Activated naive CD4-positive, alpha-beta T cell treated with anti-CD3 and anti-CD28 coated beads for 36 hours (primary cell): ENCODE results near the gene TRDMT1. TPM values are rescaled to one million over a fixed set of nuclear protein-coding genes. Genes with fewer than 3 reads are reported as not detected.

Experiments used
- CTCF ChIA-PET: fragments of 350-600 bp; sonication (Branson Sonifier 250); formaldehyde crosslinking; loops from one replicate; lab custom pipeline; 2021; ENCODE audit warnings: antibody characterized with exemption; lab: Charles Lee
- DNase-seq: peaks from one replicate; pipeline ENCODE4 v3.0.0-alpha.2; 2020
- H3K27ac Mint-ChIP-seq: one replicate; pipeline ENCODE4 v1.8.0; 2021; ENCODE audit warnings: mild to moderate bottlenecking, mixed read lengths
- H3K27me3 Mint-ChIP-seq: one replicate; pipeline ENCODE4 v1.8.0; 2021; ENCODE audit warnings: low read depth, mixed read lengths
- H3K36me3 Mint-ChIP-seq: one replicate; pipeline ENCODE4 v1.8.0; 2021; ENCODE audit warnings: low read depth, mixed read lengths
- H3K4me1 Mint-ChIP-seq: one replicate; pipeline ENCODE4 v1.8.0; 2021; ENCODE audit warnings: low read depth, mixed read lengths
- H3K4me3 Mint-ChIP-seq: one replicate; pipeline ENCODE4 v1.8.0; 2021; ENCODE audit warnings: mild to moderate bottlenecking, moderate library complexity, mixed read lengths
- H3K9me3 Mint-ChIP-seq: one replicate; pipeline ENCODE4 v1.8.0; 2021; ENCODE audit warnings: mixed read lengths
- intact Hi-C: fragments of 100-400 bp; cut with micrococcal nuclease; formaldehyde crosslinking; loops from one replicate; pipeline ENCODE4 v1.15.1; 2023
- total RNA-seq, 2 experiments: library from RNA; stranded (reverse); gene quantifications; one replicate each; pipeline ENCODE4 v1.2.3, GENCODE V29; 2021

TRDMT1 gene
- total RNA-seq, 2 experiments from 2014 or later, result 6.5 to 7.2 TPM

GRCh38 chr10:17238445-17239291, 37.2 kb upstream of the TRDMT1 start:
- CTCF ChIA-PET, result interaction anchor here (0.7 kb wide), 1 partner anchor 138 kb away, joined by 3 read pairs; no protein-coding TSS in a partner anchor
- Mint-ChIP-seq H3K27ac (no peak overlapping the region), H3K9me3 (no peaks in the 10 kb centered on the region), H3K4me3 (no peak overlapping the region), H3K36me3 (peaks cover 26% of the 10 kb centered on the region), H3K27me3 (no peaks in the 10 kb centered on the region), H3K4me1 (peaks cover 21% of the 10 kb centered on the region)
- DNase-seq, result no peak
- intact Hi-C loops, result no loop called here

- DNase-seq, result no peak
- Mint-ChIP-seq H3K4me3 (no peak overlapping the region), H3K4me1 (peaks cover 24% of the 10 kb centered on the region), H3K9me3 (no peaks in the 10 kb centered on the region), H3K36me3 (peaks cover 26% of the 10 kb centered on the region), H3K27ac (no peak overlapping the region), H3K27me3 (no peaks in the 10 kb centered on the region)
- intact Hi-C loops, result no loop called here
- CTCF ChIA-PET, result interaction anchor here (0.7 kb wide), 1 partner anchor 139 kb away, joined by 3 read pairs; no protein-coding TSS in a partner anchor
Measured at GRCh38 chr10:17237915-17238444, 36.5 kb upstream of the TRDMT1 start.

GRCh38 chr10:17237149-17237527, 35.7 kb upstream of the TRDMT1 start:
- DNase-seq, result no peak
- no peaks in the 10 kb centered on the region for H3K9me3 Mint-ChIP-seq
- H3K4me1 Mint-ChIP-seq, result peaks cover 29% of the 10 kb centered on the region
- no peaks in the 10 kb centered on the region for H3K27me3 Mint-ChIP-seq
- intact Hi-C loops, result no loop called here
- no peak overlapping the region for H3K4me3 Mint-ChIP-seq
- peaks cover 26% of the 10 kb centered on the region for H3K36me3 Mint-ChIP-seq
- H3K27ac Mint-ChIP-seq, result no peak overlapping the region
- CTCF ChIA-PET, result interaction anchor here (0.6 kb wide), 1 partner anchor 32 kb away, joined by 3 read pairs; no protein-coding TSS in a partner anchor

- H3K9me3 Mint-ChIP-seq, result no peaks in the 10 kb centered on the region
- H3K27me3 Mint-ChIP-seq, result no peaks in the 10 kb centered on the region
- H3K4me3 Mint-ChIP-seq, result no peak overlapping the region
- DNase-seq, result no peak
- intact Hi-C loops, result no loop called here
- CTCF ChIA-PET, result interaction anchor here (0.6 kb wide), 1 partner anchor 32 kb away, joined by 3 read pairs; no protein-coding TSS in a partner anchor
- peaks cover 26% of the 10 kb centered on the region for H3K36me3 Mint-ChIP-seq
- peaks cover 30% of the 10 kb centered on the region for H3K4me1 Mint-ChIP-seq
- no peak overlapping the region for H3K27ac Mint-ChIP-seq
Measured at GRCh38 chr10:17236468-17237148, 35.1 kb upstream of the TRDMT1 start.

DNA sequence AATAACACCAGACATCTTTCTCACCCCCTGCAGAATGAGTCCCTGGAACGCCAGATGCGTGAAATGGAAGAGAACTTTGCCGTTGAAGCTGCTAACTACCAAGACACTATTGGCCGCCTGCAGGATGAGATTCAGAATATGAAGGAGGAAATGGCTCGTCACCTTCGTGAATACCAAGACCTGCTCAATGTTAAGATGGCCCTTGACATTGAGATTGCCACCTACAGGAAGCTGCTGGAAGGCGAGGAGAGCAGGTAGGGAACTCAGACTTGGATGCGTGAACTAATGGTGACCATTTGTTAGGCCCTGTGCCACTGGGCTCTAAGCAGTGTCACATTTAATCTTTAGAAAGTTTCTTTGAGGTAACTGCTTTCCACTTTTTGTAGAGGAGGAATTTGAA, 33.7 kb upstream of the TRDMT1 start:
- intact Hi-C loops, result no loop called here
- Mint-ChIP-seq H3K27me3 (no peaks in the 10 kb centered on the region), H3K36me3 (peaks cover 26% of the 10 kb centered on the region), H3K4me1 (peaks cover 40% of the 10 kb centered on the region), H3K27ac (no peak overlapping the region), H3K9me3 (no peaks in the 10 kb centered on the region), H3K4me3 (no peak overlapping the region)
- CTCF ChIA-PET, result interaction anchor here (1.6 kb wide), 1 partner anchor 22 kb away, joined by 3 read pairs; no protein-coding TSS in a partner anchor
- DNase-seq, result no peak

GRCh38 chr10:17234431-17234945, 33.0 kb upstream of the TRDMT1 start:
- intact Hi-C loops, result loop anchor here (5.0 kb wide), 1 partner anchor 797 kb away; the partner anchor contains the start of gene PTER
- Mint-ChIP-seq H3K9me3 (no peaks in the 10 kb centered on the region), H3K36me3 (peaks cover 26% of the 10 kb centered on the region), H3K27ac (no peak overlapping the region), H3K4me1 (peaks cover 40% of the 10 kb centered on the region), H3K4me3 (no peak overlapping the region), H3K27me3 (no peaks in the 10 kb centered on the region)
- no peak for DNase-seq
- CTCF ChIA-PET, result interaction anchor here (1.6 kb wide), 1 partner anchor 22 kb away, joined by 3 read pairs; no protein-coding TSS in a partner anchor

- no peaks in the 10 kb centered on the region for H3K27me3 Mint-ChIP-seq
- peaks cover 26% of the 10 kb centered on the region for H3K36me3 Mint-ChIP-seq
- peaks cover 40% of the 10 kb centered on the region for H3K4me1 Mint-ChIP-seq
- intact Hi-C loops, result loop anchor here (5.0 kb wide), 1 partner anchor 796 kb away; the partner anchor contains the start of gene PTER
- H3K4me3 Mint-ChIP-seq, result no peak overlapping the region
- H3K27ac Mint-ChIP-seq, result no peak overlapping the region
- DNase-seq, result no peak
- H3K9me3 Mint-ChIP-seq, result no peaks in the 10 kb centered on the region
- CTCF ChIA-PET, result interaction anchor here (0.7 kb wide), 1 partner anchor 361 kb away, joined by 3 read pairs; no protein-coding TSS in a partner anchor
Measured at GRCh38 chr10:17233286-17233991, 32.0 kb upstream of the TRDMT1 start.

GRCh38 chr10:17232276-17232960, 30.9 kb upstream of the TRDMT1 start:
- intact Hi-C loops, result loop anchor here (1.0 to 5.0 kb wide), 2 partner anchors 212 to 795 kb away; partner anchors contain the start of gene PTER
- CTCF ChIA-PET, result interaction anchor here (0.7 kb wide), 2 partner anchors 18 to 360 kb away, joined by 3 read pairs; no protein-coding TSS in a partner anchor

DNA sequence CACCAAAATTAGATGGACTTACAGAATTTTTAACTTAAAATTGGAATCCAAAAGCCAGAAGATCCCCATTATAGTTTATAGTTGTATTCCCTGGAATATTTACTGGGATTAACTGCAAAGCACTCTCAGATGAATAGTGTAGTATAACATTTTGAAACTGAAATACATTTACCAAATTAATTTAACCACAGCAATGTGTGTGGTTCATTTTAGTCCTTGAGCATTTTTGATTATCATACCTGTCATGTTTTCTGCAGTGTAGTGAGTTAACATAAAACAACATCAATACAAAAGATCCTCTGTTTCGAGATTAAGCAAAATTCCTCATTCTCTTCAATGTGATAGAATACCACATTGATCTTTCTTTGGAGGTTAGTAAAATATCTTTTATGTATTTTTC, 30.3 kb upstream of the TRDMT1 start:
- no peak for DNase-seq
- Mint-ChIP-seq H3K36me3 (peaks cover 26% of the 10 kb centered on the region), H3K4me1 (peaks cover 55% of the 10 kb centered on the region), H3K27me3 (no peaks in the 10 kb centered on the region), H3K4me3 (no peak overlapping the region), H3K9me3 (no peaks in the 10 kb centered on the region), H3K27ac (no peak overlapping the region)
- CTCF ChIA-PET, result no interaction called here
- intact Hi-C loops, result loop anchor here (1.0 to 5.0 kb wide), 4 partner anchors 199 to 794 kb away; partner anchors contain the start of gene PTER

More at GRCh38 chr10:17232276-17232960, 30.9 kb upstream of the TRDMT1 start:
- H3K36me3 Mint-ChIP-seq, result peaks cover 26% of the 10 kb centered on the region
- no peak overlapping the region for H3K4me3 Mint-ChIP-seq
- no peaks in the 10 kb centered on the region for H3K9me3 Mint-ChIP-seq
- DNase-seq, result no peak
- no peak overlapping the region for H3K27ac Mint-ChIP-seq
- H3K4me1 Mint-ChIP-seq, result peaks cover 49% of the 10 kb centered on the region
- H3K27me3 Mint-ChIP-seq, result no peaks in the 10 kb centered on the region

- Mint-ChIP-seq H3K4me1 (peaks cover 57% of the 10 kb centered on the region), H3K9me3 (no peaks in the 10 kb centered on the region), H3K27ac (peak overlapping the region; percentile 81), H3K36me3 (peaks cover 13% of the 10 kb centered on the region), H3K4me3 (peak overlapping the region; percentile 80), H3K27me3 (no peaks in the 10 kb centered on the region)
- CTCF ChIA-PET, result interaction anchor here (0.6 to 3.2 kb wide), 15 partner anchors 14 to 402 kb away, joined by 3 to 19 read pairs (median 3); partner anchors contain the start of gene TRDMT1
- DNase-seq, result peak; percentile 93
- intact Hi-C loops, result loop anchor here (1.0 to 5.0 kb wide), 6 partner anchors 29 to 1427 kb away; partner anchors contain the start of genes ARL5B, PTER, STAM and TRDMT1
Measured at GRCh38 chr10:17229967-17230682, 28.7 kb upstream of the TRDMT1 start.
